Ovary (tissue), 9 donors: ENCODE results near the gene TTC14. TPM values are rescaled to one million over a fixed set of nuclear protein-coding genes. Genes with fewer than 3 reads are reported as not detected.
"Not testable (repeated sequence)": the region's sequence is repeated elsewhere in the genome, so short reads cannot be mapped to it uniquely, and the experiment has no call there.

Experiments used
- DNase-seq, 5 donors: peaks; one replicate each; pipeline ENCODE4 v3.0.0-alpha.2; 2019 to 2020
- H3K27ac ChIP-seq, 2 donors: fragments of 200-600 bp; one replicate each; pipeline versions ENCODE4 v1.5.1 to v1.8.0; 2019 to 2022
- H3K27me3 ChIP-seq: fragments of 200-600 bp; one replicate; pipeline ENCODE4 v1.8.0; 2022
- H3K36me3 ChIP-seq: fragments of 200-600 bp; sonication (generic); one replicate; pipeline ENCODE4 v1.5.1; 2019
- H3K4me1 ChIP-seq: one replicate; pipeline ENCODE4 v1.8.1; 2013; ENCODE audit warnings: mild to moderate bottlenecking, moderate library complexity; ENCODE audit not compliant: insufficient read depth
- H3K4me3 ChIP-seq: fragments of 200-600 bp; sonication (generic); one replicate; pipeline ENCODE4 v1.5.1; 2017
- H3K9me3 ChIP-seq, 2 donors: fragments of 200-600 bp in 1 of 2; sonication (generic) in 1 of 2; one replicate each; pipeline versions ENCODE4 v1.5.1 to v1.8.1; 2013 to 2019; ENCODE audit warnings: mild to moderate bottlenecking in 1 of 2, moderate library complexity in 1 of 2
- EP300 ChIP-seq: sonication (generic); formaldehyde crosslinking; IDR thresholded peaks from one replicate; pipeline ENCODE4 v1.6.1; 2017; ENCODE audit warnings: antibody characterized with exemption
- POLR2A ChIP-seq: fragments of 450-650 bp; IDR thresholded peaks from one replicate; pipeline ENCODE4 v1.6.1; 2017; ENCODE audit warnings: antibody characterized with exemption, mild to moderate bottlenecking, moderate library complexity
- WGBS, 3 donors: extraction: QIAGEN DNeasy Blood & Tissue Kit in 1 of 3; methylation state at CpG; one replicate each; pipeline versions ENCODE4 v1.1.5 to v1.1.7; 2013 to 2017; 5-methylcytosine and 5-hydroxymethylcytosine counted together
- intact Hi-C, 4 donors: fragments of 100-400 bp; cut with DNase I; formaldehyde crosslinking; loops; one replicate each; pipeline versions ENCODE4 v1.11.0 to v1.15.1; 2022 to 2023
- polyA plus RNA-seq, 2 donors: library from polyadenylated mRNA; stranded (reverse); fragments of 200-250 nt in 1 of 2; fragments of 350-450 nt in 1 of 2; fragmentation: Illumina TruSeq in 1 of 2; extraction: RNeasy Lipid Tissue Mini Kit (QIAGEN cat#74804) in 1 of 2; gene quantifications; one replicate each; pipeline ENCODE4 v1.2.3, GENCODE V29; 2013 to 2014
- total RNA-seq, 7 donors: library from RNA; depleted of rRNA in 2 of 7; stranded (reverse); fragments of >200 nt in 2 of 7; fragmentation: NEBNext Ultra II Directional in 3 of 7; extraction: Animal tissue kit (Norgen Biotek cat#: 25700) in 3 of 7; gene quantifications; one replicate each; pipeline versions ENCODE4 v1.1.0 to v1.2.4, GENCODE V29; 2016 to 2023
- TF ChIP-seq, protein P1 (sequence below), 3 donors: fragments of 450-650 bp in 2 of 3; fragments of 200-600 bp in 1 of 3; IDR thresholded peaks; one replicate each; pipeline versions ENCODE4 v1.5.1 to v1.8.0; 2016 to 2022; ENCODE audit warnings: antibody characterized with exemption in 3 of 3, mild to moderate bottlenecking in 1 of 3
- donor health status: DM: no; HTN: no; CAD: no; lungs with moderate emphysema.
- donor health status: DM: no; HTN: no; CAD: no.
- donor health status: Bipolar disorder and iron deficiency.
- donor health status: DM: yes; HTN: yes; CAD: no.
- donor health status: DM: no; HTN: no; CAD: no.
- donor health status: DM: yes; HTN: yes; CAD: no.

Gene TTC14
- total and polyA plus RNA-seq, 9 donors: 22.8 to 62.1 (median 47.6) TPM

DNA sequence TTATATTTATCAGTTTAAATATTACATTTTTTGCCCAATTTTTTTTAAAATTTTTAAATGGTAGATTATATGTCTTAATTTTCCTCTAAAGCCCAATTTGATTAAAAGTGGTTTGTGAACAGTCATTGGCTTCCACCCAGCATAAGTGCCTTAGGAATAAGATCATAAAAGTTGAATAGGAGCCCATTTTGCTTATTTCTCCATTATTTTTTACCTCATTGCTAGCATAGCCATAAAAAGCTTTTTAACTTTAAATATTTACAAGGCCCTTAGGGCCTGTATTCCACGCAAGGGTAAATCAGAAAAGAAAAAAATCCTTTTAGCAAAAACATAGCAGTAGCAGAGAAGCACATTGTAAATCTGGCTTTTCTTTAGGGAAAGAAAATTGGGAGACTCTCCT lies 9.0 kb downstream of the TTC14 start:
- no peak overlapping the region for H3K4me3 ChIP-seq
- intact Hi-C loops: no loop called here
- DNase-seq: no peak
- H3K4me1 ChIP-seq: no peaks in the 10 kb centered on the region
- no peak for TF ChIP-seq EP300
- TF ChIP-seq POLR2A: no peak
- TF ChIP-seq, protein P1, sequence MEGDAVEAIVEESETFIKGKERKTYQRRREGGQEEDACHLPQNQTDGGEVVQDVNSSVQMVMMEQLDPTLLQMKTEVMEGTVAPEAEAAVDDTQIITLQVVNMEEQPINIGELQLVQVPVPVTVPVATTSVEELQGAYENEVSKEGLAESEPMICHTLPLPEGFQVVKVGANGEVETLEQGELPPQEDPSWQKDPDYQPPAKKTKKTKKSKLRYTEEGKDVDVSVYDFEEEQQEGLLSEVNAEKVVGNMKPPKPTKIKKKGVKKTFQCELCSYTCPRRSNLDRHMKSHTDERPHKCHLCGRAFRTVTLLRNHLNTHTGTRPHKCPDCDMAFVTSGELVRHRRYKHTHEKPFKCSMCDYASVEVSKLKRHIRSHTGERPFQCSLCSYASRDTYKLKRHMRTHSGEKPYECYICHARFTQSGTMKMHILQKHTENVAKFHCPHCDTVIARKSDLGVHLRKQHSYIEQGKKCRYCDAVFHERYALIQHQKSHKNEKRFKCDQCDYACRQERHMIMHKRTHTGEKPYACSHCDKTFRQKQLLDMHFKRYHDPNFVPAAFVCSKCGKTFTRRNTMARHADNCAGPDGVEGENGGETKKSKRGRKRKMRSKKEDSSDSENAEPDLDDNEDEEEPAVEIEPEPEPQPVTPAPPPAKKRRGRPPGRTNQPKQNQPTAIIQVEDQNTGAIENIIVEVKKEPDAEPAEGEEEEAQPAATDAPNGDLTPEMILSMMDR (IDR thresholded peaks at IDR 0.05): no peak
- no peak overlapping the region for H3K27ac ChIP-seq
- WGBS, 3 donors: 76 to 87% (median 85%) methylated on average over 1 of the region's 1 CpG
- no peaks in the 10 kb centered on the region for H3K27me3 ChIP-seq
- no peaks in the 10 kb centered on the region for H3K9me3 ChIP-seq
- H3K36me3 ChIP-seq: no peaks in the 10 kb centered on the region

DNA sequence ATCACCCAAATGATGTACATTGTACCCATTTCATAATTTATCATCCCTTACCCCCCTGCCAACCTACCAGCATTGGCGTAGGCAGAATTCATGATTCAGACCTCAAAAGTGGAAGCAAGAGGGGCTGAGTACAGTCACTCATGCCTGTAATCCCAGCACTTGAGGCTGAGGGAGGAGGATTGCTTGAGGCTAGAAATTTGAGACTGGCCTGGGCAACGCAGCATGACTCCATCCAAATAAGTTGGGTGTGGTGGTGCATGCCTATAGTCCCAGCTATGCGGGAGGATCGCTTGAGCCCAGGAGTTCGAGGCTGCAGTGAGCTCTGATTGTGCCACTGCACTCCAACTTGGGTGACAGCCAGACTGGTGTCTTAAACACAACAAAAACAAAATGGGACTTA lies 10.4 kb downstream of the TTC14 start:
- intact Hi-C loops: no loop called here
- DNase-seq: no peak
- WGBS, 3 donors: 89 to 91% (median 91%) methylated on average over 5 of the region's 5 CpGs
- no peaks in the 10 kb centered on the region for H3K9me3 ChIP-seq
- H3K4me1 ChIP-seq: no peaks in the 10 kb centered on the region
- H3K27me3 ChIP-seq: no peaks in the 10 kb centered on the region
- H3K36me3 ChIP-seq: no peaks in the 10 kb centered on the region
- TF ChIP-seq EP300 (no peak), POLR2A (no peak)
- TF ChIP-seq, protein P1 (IDR thresholded peaks at IDR 0.05): no peak
- no peak overlapping the region for H3K4me3 ChIP-seq
- H3K27ac ChIP-seq: no peak overlapping the region

DNA sequence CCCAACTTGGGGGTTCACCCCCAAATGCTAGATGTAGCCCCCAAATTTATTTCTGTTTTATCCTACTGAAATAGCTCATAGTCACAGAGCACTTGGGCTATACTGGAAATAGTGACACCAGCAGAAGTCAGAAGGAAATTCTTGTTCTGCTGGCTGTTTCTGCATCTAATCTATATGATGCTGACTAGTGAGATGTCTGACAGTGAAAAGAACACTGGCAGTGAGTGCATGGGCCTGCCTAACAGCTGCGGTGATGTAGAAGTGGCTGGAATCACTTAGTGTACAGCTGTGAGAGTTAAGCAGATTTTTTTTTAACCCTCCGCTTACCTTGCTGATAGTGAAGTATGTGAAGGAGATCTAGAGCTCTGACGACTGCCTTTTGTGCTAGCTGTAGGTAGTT lies 14.0 kb downstream of the TTC14 start:
- TF ChIP-seq EP300 (no peak), POLR2A (no peak)
- TF ChIP-seq, protein P1 (IDR thresholded peaks at IDR 0.05): no peak
- Histone ChIP-seq H3K4me1 (no peaks in the 10 kb centered on the region), H3K4me3 (no peak overlapping the region), H3K36me3 (no peaks in the 10 kb centered on the region), H3K27ac (no peak overlapping the region), H3K27me3 (no peaks in the 10 kb centered on the region), H3K9me3 (no peaks in the 10 kb centered on the region)
- 44 to 53% (median 51%) methylated on average over 3 of the region's 3 CpGs for whole genome bisulfite sequencing, 3 donors
- DNase-seq: no peak
- intact Hi-C loops: no loop called here

DNA sequence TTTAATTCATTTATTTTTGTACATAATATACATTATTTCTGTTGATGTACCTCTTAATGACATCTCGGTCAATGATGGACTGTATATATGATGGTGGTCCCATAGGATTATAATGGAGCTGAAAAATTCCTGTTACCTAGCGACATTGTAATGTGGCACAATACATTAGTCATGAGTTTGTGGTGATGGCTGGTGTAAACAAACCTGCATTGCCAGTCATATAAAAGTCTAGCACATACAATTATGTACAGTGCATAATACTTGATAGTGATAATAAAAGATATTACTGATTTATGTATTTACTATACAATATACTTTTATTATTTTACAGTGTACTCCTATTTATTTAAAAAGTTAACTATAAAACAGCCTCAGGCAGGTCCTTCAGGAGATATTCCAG lies 15.1 kb downstream of the TTC14 start:
- intact Hi-C loops: no loop called here
- Histone ChIP-seq H3K36me3 (no peaks in the 10 kb centered on the region), H3K4me1 (no peaks in the 10 kb centered on the region), H3K27ac (no peak overlapping the region), H3K27me3 (no peaks in the 10 kb centered on the region), H3K9me3 (no peaks in the 10 kb centered on the region), H3K4me3 (no peak overlapping the region)
- no peak for DNase-seq
- TF ChIP-seq, protein P1 (IDR thresholded peaks at IDR 0.05): no peak
- TF ChIP-seq EP300 (no peak), POLR2A (no peak)
- WGBS, 3 donors: 98 to 99% (median 98%) methylated on average over 2 of the region's 2 CpGs

DNA sequence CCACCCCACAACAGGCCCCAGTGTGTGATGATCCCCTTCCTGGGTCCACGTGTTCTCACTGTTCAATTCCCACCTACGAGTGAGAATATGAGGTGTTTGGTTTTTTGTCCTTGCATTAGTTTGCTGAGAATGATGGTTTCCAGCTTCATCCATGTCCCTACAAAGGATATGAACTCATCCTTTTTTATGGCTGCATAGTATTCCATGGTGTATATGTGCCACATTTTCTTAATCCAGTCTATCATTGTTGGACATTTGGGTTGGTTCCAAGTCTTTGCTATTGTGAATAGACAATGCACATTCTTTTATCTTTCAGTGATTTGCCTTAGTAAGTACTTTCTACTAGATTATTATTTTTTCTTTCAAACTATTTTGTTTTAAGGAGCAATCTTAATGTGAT lies 16.6 kb downstream of the TTC14 start:
- H3K9me3 ChIP-seq, H3K4me1 ChIP-seq, H3K27ac ChIP-seq, H3K27me3 ChIP-seq, H3K36me3 ChIP-seq, DNase-seq, intact Hi-C loops, H3K4me3 ChIP-seq: not testable (repeated sequence)
- 92 to 98% (median 95%) methylated on average over 2 of the region's 2 CpGs for WGBS, 3 donors
